ENCODE data around the gene PHOSPHO1. TPM values are rescaled to one million over a fixed set of nuclear protein-coding genes. Genes with fewer than 3 reads are reported as not detected.
A peak's percentile ranks its signal among the peaks of the same experiment; 100 is the strongest.

PHOSPHO1 gene
- total RNA-seq, 1 experiment from 2014 or later: 29.9 TPM

DNA sequence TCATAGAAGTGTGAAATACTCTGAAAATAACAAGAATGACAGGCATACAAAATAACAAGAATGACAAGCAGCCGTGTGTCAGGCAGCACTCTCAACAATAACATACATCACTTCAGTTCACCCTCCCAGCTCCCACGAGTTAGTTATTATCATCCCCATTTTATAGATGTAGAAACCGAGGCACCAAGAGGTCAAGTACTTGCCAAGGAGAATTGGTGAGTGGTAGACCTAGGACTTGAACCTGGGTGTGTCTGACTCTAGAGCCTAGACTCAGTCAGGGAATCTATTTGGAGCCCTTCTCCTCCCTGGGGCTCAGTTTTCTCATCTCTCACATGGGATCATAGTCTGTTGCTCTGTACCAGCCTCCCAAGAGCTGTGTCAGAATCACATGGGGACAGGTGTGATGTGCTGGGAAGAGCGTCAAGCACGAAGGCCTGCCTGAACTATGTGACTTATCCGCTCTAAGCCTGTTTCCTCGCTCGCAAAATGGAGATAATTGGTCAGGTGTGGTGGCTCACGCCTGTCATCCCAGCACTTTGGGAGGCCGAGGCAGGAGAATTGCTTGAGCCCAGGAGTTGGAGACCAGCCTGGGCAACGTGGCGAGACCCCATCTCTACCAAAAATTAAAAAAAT is 19.4 kb upstream of the PHOSPHO1 start:
- DNase-seq (ENCODE audit: low read depth): no peak
- in situ Hi-C loops (cut with HindIII; ENCODE audit: low pct_unique_long_range_greater_than_20kb, low sequenced_read_pairs): no loop called here

DNA sequence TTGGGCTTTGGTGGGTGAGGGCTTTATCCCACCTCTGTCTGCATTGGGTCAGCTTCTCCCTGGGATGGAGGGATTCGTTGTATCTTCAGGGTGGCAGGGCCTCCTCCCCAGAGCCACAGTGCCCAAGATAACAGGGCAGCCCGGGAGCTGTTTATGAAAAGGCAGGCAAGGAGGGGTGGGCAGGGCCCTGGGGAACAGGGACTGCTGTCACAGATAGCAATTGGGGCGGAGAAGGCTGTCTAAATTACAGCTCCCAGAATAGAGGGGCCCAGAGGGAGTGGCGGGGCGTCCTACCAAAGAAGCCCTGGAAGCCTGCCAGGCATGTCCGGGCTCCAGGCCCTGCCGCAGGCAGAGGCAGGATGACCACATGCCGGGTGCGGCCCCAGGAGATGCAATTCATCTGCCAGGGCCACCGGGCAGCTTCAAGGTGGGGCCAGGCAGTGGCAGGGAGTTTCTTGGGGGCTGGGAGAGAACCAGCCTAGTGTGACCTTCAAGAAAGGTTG is 18.8 kb upstream of the PHOSPHO1 start:
- in situ Hi-C loops (cut with HindIII; ENCODE audit: low pct_unique_long_range_greater_than_20kb, low sequenced_read_pairs): no loop called here
- peak; percentile 64 for DNase-seq (ENCODE audit: low read depth)

DNA sequence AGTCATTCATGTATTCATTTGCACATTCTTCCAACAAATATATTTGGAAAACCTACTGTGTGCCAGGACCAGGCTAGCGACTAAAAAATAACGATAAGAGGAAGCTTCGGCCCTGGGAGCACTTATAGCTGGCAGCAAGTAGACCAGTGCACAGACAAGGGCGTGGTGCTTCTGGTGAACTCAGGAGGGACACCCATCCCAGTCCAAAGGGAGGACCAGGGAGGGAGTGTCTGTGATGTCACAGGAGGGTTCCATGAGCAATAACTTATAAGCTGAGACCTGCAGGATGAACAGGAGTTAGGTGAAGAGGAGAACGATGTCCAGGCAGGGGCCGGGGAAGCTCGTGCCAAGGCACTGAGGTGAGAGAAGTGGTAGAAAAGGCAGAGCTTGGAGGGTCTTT is 17.4 kb upstream of the PHOSPHO1 start:
- in situ Hi-C loops (cut with HindIII; ENCODE audit: low pct_unique_long_range_greater_than_20kb, low sequenced_read_pairs): no loop called here
- DNase-seq (ENCODE audit: low read depth): no peak

DNA sequence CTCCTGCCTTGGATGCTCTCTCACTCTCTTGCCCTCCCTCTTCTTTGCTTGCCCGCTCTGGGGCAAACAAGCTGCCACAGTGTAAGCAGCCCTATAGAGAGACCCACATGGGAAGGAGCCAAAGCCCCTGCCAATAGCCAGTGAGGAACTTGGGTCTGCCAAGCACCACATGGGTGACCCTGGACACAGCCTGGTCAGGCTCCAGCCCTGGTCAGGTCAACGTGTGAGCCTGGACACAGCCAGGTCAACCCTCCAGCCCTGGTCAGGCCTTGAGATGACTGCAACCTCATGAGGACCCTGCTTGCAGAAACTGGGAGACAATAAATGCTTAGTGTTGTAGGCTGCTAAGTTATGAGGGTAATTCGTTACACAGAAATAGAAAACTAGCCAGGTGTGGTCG is 14.3 kb upstream of the PHOSPHO1 start:
- in situ Hi-C loops (cut with HindIII; ENCODE audit: low pct_unique_long_range_greater_than_20kb, low sequenced_read_pairs): no loop called here
- DNase-seq (ENCODE audit: low read depth): no peak

DNA sequence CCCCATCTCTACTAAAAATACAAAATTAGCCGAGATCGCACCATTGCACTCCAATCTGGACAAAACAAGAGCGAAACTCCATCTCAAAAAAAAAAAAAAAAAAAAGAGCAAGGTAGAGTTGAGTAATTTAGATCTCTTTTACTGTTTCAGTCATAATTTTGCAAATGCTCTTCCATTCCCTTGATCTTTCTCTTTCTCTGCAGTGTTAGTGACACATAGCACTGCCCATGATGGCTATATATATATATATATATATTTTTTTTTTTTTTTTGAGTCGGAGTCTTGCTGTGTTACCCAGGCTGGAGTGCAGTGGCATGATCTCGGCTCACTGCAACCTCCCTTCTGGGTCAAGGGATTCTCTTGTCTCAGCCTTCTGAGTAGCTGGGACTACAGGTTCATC is 12.2 kb upstream of the PHOSPHO1 start:
- in situ Hi-C loops (cut with HindIII; ENCODE audit: low pct_unique_long_range_greater_than_20kb, low sequenced_read_pairs): no loop called here
- no peak for DNase-seq (ENCODE audit: low read depth)

DNA sequence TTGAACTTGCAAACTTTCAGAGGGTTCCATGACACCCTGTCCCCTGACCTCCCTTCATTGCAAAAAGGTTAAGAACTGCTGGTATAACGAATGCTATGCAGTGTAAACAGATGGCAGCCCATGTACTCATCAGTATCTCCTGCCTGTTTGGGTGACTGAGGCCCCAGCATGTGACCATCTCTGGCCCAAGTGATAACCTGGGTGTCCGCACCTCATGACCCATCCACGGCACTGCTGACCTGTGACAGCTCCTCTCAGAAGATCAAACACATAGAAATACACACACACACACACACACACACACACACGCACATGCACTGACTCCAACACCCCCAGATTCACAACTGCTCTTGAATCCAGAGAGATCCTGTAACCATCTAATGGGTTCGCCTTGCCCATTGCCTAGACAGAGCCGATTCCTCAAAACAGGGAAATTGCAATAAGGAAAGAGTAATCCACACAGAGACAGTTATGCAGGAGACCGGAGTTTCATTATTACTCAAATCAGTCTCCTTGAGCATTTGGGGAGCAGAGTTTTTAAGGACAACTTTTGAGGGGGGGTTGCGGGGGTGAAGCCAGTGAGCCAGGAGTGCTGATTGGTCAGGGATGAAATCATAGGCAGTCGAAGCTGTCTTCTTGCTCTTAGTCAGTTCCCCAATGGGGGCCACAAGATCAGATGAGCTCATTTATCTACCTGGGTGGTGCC is 11.3 kb upstream of the PHOSPHO1 start:
- in situ Hi-C loops (cut with HindIII; ENCODE audit: low pct_unique_long_range_greater_than_20kb, low sequenced_read_pairs): no loop called here
- no peak for DNase-seq (ENCODE audit: low read depth)

DNA sequence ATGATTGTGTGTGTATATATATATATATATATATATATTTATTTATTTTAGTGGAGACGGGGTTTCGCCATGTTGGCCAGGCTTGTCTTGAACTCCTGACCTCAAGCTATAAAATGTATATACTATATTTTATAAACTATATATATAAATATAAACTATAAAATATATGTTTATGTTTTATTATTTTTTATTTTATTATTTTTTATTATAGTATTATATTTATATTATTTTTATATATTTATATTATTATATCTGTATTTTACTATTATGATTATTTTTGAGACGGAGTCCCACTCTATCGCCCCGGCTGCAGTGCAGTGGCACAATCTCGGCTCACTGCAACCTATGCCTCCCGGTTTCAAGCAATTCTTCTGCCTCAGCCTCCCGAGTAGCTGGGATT is 10.5 kb upstream of the PHOSPHO1 start:
- in situ Hi-C loops (cut with HindIII; ENCODE audit: low pct_unique_long_range_greater_than_20kb, low sequenced_read_pairs): no loop called here
- DNase-seq (ENCODE audit: low read depth): no peak

DNA sequence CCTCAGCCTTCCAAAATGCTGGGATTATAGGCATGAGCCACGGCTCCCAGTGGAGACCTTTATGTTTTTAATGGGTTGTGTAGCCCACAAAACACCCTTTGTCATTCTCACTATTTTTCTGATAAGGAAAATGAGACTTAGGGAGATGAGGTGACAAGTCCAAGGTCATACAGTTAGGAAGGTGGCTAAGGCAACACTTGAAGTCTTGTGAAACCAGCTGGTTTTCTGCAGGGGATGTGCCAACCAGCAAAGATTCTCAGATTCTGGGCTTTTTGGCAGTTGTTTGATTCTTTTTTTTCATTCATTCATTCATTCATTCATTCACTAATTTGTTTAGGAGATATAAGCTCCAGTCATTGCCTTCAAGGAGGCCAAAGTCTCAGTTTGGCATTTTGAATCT is 10.0 kb upstream of the PHOSPHO1 start:
- in situ Hi-C loops (cut with HindIII; ENCODE audit: low pct_unique_long_range_greater_than_20kb, low sequenced_read_pairs): no loop called here
- DNase-seq (ENCODE audit: low read depth): no peak

DNA sequence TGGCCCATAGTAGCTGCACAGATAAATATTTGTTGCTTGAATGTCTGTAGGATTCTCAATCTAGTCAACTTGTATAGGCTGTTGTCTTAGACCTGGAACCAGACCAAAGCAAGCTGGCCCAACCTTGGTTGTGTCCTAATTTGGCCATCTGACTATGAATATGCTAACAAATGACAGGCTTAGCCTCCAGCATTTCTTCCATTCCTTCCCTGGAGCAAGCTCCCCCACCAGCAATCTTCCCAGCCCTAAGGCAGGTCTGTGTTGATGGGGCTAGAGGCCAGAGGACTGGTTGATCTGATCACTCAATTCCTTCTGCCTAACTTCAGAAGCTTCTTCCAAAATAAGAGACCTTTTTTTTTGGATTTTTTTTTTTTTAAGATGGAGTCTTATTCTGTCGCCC is 9.4 kb upstream of the PHOSPHO1 start:
- no peak for DNase-seq (ENCODE audit: low read depth)
- in situ Hi-C loops (cut with HindIII; ENCODE audit: low pct_unique_long_range_greater_than_20kb, low sequenced_read_pairs): no loop called here

DNA sequence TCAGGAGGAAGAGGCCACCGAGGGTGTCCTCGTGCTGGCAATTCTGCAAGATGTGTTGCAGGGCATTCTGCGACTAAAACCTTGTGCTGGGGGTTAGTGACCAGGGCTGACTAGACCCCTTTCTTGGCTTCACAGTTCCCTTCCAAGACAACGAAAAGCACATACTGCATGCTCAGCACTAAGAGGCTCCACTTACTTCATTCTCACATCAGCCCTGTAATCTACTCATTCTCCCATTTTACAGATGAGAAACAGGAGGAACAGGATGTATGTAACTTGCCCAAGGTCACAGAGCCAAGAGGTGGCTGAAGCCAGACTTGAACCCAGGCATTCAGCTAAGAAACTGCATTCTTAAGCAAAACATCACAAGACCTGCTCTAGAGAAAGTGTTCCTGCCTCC is 5.3 kb upstream of the PHOSPHO1 start:
- no peak for DNase-seq (ENCODE audit: low read depth)
- in situ Hi-C loops (cut with HindIII; ENCODE audit: low pct_unique_long_range_greater_than_20kb, low sequenced_read_pairs): no loop called here

DNA sequence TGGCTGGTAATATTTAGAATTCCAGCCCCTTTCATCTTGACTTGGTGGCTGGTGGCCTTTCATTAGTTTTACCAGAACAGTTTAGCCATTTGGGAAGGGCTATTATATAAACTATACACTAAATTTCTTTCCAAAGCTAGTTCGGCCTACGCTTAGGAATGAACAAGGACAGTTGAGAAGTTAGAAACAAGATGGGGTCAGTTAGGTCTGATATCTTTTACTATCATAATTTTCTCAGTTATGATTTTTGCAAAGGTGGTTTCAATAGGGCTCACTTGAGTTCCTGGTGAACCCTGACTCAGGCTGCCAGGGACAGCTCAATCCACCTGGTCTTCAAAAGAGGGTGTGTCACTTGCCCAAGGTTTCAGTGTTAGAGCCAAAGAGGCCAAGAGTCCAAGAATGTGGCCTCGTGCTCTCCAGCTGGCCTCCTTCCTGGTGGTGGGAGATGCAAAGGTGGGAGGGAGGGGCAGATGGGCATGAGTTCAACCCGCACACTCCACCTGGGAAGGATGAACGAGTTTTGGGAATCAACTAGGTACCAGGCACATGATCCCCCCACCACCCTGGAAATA is 4.0 kb upstream of the PHOSPHO1 start:
- in situ Hi-C loops (cut with HindIII; ENCODE audit: low pct_unique_long_range_greater_than_20kb, low sequenced_read_pairs): no loop called here
- no peak for DNase-seq (ENCODE audit: low read depth)

DNA sequence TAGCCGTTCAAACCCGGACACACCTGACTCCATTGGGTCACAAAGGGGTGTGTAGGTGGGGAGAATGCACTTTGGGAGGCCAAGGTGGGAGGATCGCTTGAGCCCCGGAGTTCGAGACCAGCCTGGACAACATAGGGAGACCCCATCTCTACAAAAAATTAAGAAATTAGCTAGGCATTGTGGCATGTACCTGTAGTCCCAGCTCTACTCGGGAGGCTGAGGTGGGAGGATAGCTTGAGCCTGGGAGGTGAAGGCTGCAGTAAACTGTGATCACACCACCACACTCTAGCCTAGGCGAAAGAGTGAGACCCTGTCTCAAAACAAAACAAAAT is 942 bp upstream of the PHOSPHO1 start:
- in situ Hi-C loops (cut with HindIII; ENCODE audit: low pct_unique_long_range_greater_than_20kb, low sequenced_read_pairs): no loop called here

DNA sequence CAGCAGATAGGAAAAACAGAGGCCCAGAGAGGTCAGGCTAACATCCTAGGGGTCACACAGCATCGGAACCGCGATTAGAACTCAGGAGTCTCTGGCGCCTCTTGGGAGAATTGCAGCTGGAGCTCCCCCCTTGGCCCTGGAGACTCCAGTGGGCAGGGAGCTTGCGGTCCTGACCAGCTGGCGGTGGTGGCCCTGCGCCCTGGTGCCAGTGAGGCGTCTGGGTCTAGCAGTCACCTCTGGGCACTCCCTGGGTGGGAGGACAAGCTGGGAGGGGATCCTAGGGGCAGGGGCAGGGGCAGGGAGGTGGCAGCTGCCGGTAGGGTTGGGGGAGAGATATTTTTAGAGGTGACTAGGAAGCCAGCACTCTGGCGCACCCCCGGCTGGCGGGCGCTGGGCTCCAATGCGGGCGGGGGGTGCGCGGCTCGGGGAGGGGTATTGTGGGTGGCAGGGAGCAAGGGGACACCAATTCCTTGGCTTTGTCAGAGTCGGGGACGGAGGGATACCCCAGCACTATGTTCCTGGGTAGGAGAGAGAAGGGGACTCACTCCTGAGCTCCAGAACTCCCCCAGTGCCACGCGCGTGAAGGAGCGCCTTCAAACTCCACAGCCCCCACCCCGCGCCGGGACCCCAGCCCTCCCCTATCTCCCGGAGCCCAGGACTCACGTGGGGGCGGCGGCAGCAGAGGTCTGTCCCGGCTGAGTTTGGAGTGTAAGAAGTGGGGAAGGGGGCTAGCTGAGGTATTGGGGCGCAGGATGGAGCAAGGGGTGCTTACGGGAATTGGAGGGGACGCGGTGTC is 584 bp downstream of the PHOSPHO1 start:
- in situ Hi-C loops (cut with HindIII; ENCODE audit: low pct_unique_long_range_greater_than_20kb, low sequenced_read_pairs): no loop called here

More for the DNA sequence above, 942 bp upstream of the PHOSPHO1 start:
- no peak for DNase-seq (ENCODE audit: low read depth)

DNA sequence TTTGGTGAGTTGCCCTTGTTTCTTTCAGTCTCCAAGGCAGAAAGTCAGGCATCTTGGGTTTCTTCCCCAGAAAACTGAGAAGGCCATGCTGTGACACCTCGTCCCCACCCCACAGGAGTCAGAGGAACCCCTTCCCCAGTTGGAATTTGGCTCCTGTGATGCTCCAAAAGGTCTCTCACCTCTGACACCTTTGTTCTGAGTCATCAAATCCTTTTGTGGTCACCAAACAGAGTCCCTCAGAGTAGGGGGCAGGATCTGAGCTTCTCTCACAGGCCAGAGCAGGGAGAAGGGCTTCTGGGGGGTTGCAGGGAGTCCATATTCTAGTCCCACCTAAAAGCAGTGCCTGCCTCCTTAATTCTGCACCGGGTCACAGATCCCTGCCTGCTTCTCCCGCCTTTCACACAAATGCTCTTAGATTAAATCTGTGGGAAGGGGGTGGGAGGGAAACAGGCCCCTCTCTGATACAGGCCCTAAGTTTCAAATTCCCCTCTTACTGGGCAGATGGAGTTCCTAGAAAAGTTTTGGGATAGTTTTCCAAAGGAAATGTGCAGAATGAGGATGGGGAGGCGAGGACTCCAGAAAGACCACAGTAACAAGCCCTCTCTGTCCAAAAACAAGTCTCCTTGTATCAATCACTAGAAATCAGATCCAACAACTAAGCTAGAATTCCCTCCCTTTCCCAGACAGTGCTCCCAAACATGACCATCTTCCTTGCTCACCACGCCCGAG is 1.3 kb downstream of the PHOSPHO1 start:
- no peak for DNase-seq (ENCODE audit: low read depth)
- in situ Hi-C loops (cut with HindIII; ENCODE audit: low pct_unique_long_range_greater_than_20kb, low sequenced_read_pairs): no loop called here

More for the DNA sequence above, 584 bp downstream of the PHOSPHO1 start:
- no peak for DNase-seq (ENCODE audit: low read depth)

DNA sequence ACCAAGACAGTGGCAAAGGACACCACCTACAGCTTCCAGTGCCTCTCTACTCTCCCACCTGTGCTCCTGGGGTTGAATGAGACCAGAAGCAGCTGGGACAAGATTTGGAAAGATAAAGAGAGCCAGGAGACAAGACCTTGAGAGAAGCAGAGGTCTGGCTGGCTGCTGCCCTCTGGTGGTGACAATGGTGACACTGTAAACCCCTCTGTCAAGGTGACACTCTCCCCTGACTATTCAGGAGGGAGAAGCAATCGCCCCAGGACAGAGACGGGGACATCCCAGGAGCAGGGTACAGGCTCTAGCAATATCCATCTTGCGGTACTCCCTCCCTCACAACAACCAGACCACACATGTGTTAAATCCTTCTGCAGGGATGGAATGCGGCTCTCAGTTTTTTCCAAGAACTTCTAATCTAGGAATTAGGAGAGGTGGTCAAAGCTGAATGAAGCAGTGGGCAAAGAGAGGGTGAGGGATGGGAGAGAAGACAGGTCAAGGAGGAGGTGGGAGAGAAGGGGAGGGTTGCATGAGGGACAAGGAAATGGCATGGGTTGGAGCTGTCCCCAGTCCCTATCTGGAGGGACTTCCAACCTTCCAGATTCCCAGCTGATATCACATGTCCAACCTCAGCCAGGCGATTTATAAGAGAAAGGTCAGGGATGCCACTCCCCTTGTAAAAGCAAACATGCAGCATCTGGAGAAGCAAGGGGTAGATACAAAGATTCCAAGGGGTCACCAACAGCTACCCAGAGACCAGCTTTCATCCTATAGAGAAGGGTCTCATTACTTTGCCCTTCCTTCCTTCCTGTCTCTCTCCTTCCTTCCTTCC is 2.9 kb downstream of the PHOSPHO1 start:
- in situ Hi-C loops (cut with HindIII; ENCODE audit: low pct_unique_long_range_greater_than_20kb, low sequenced_read_pairs): no loop called here
- peak; percentile 82 for DNase-seq (ENCODE audit: low read depth)

DNA sequence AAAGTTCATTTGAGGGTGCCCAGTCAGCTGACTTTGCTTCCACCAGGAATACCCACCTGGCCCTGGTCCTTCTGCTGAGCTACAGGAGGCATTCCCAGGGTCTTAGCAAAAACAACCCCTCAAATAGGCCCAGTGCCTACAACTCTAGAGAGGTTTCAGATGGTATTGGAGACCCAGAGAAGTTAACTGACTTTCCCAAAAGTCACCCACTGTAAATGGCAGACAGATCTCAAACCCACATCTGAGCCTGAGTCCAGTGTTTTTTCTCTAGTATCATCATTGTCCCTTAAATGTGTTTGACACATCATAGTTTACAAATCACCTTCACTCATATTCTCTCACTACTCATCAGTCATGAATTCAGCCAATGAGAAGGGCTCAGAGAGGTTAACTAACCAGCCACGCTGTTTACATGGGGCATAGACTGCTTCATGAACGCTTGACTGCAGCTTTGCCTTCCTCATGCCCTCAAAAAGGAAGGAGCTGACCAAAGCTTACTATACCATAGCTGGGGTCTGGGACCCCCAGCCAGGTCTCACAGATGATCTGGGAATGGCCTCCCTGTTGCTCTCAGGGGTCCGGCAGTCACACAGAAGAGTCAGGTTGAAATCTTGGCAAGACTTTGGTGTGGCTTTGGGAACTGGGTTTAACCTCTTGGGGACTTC is 3.7 kb downstream of the PHOSPHO1 start:
- in situ Hi-C loops (cut with HindIII; ENCODE audit: low pct_unique_long_range_greater_than_20kb, low sequenced_read_pairs): no loop called here
- peak; percentile 28 for DNase-seq (ENCODE audit: low read depth)

DNA sequence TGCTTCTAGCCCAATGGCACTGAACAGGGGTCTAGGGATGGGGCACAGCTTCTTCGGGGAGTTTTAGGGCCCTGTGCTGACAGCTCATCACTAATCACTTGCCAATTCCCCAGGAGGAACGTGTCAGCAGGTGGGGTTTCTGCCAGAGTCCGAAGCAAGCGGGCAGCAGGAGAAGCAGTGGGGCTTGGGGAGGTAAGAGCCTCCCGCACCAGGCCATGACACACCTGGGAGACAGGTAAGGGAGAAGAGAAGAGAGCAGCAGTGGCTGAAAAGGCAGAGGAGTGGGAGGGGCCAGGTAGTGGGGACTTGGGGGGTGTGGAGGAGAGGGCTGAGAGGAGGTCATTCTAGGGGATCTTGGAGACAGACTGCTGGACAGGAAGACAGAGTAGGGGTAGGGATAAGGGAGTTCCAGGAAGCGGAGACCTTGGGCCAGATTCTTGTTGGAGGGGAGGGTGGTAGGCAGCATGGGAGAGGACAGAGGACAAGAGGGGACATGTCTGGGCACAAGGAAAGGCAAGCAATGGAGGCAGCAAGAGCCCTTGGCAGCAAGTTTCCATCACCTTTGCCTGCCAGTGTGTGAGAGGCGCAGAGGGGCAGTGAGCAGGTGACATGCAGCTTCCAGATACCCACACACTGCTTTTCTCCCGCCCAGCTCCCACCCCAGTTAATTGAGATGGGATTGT is 4.9 kb downstream of the PHOSPHO1 start:
- in situ Hi-C loops (cut with HindIII; ENCODE audit: low pct_unique_long_range_greater_than_20kb, low sequenced_read_pairs): no loop called here
- no peak for DNase-seq (ENCODE audit: low read depth)
